ENCODE data around the gene INTS3. TPM values are rescaled to one million over a fixed set of nuclear protein-coding genes. Genes with fewer than 3 reads are reported as not detected.

INTS3 gene
- total and polyA plus RNA-seq, 9 of the 15 experiments (the other 6 are each of a cell fraction or from before 2014, with no cell fraction given), result 6.3 to 24.1 (median 14.3) TPM

- TF ChIP-seq HDGF (IDR thresholded peaks at IDR 0.05) (no peak), IRF1 (CRISPR knock-in tag; IDR thresholded peaks at IDR 0.05; ENCODE audit: borderline replicate concordance) (no peak), POLR3G (IDR thresholded peaks at IDR 0.05; ENCODE audit: extremely low read depth, insufficient read length, insufficient replicate concordance) (no peak), HDAC8 (tag; IDR thresholded peaks at IDR 0.05) (no peak), ETV6 (IDR thresholded peaks at IDR 0.05; ENCODE audit: borderline replicate concordance in 1 of 2, low read depth in 2 of 2, low read length in 1 of 2) (no peak; a peak in 1 of 4 replicates), ETV6 (CRISPR knock-in tag; IDR thresholded peaks at IDR 0.05; ENCODE audit: borderline replicate concordance) (no peak), ATF2 (CRISPR knock-in tag; IDR thresholded peaks at IDR 0.05) (no peak), BDP1 (IDR thresholded peaks at IDR 0.05; ENCODE audit: insufficient read depth, insufficient read length) (no peak), ZNF23 (CRISPR knock-in tag; IDR thresholded peaks at IDR 0.05) (no peak), CUX1 (CRISPR knock-in tag; IDR thresholded peaks at IDR 0.05) (no peak), KLF10 (CRISPR knock-in tag; IDR thresholded peaks at IDR 0.05) (no peak), MEF2A (IDR thresholded peaks at IDR 0.05; ENCODE audit: control insufficient read depth, low read depth, low read length) (no peak), CBFA2T3 (IDR thresholded peaks at IDR 0.05) (no peak), USF1 (CRISPR knock-in tag; IDR thresholded peaks at IDR 0.05) (no peak; the same call in 1 of the 2 replicates), SNAPC5 (CRISPR knock-in tag; IDR thresholded peaks at IDR 0.05) (no peak), ARID3A (IDR thresholded peaks at IDR 0.05; ENCODE audit: borderline replicate concordance, low read depth, low read length) (no peak), CBX3 (IDR thresholded peaks at IDR 0.05; ENCODE audit: borderline replicate concordance in 1 of 2, low read length in 2 of 2) (peak in 1 of 2 experiments; percentile 69; a peak in 1 of 3 replicates)
Measured at GRCh38 chr1:153727463-153728304, at the start of gene INTS3 (continued).

Data from K562 (cell line).